ENCODE data around the gene TXLNA. TPM values are rescaled to one million over a fixed set of nuclear protein-coding genes. Genes with fewer than 3 reads are reported as not detected.
"Not testable (repeated sequence)": the region's sequence is repeated elsewhere in the genome, so short reads cannot be mapped to it uniquely, and the experiment has no call there.

The TXLNA gene
- 10 to 100 TPM; 22.9 to 24.6 TPM for total RNA-seq
- 89.8 to 182 reads per million in 2 donors for total RNA-seq

- no peaks in the 10 kb centered on the region for H3K27me3 Mint-ChIP-seq
- DNase-seq: peak; percentile 72 to 89 (median 84)
These were observed at the start of gene TXLNA for GRCh38 chr1:32179443-32180185. TXLNA (plus strand) TSS chr1:32179675; CDS start chr1:32180346, 671 bp downstream.

DNA sequence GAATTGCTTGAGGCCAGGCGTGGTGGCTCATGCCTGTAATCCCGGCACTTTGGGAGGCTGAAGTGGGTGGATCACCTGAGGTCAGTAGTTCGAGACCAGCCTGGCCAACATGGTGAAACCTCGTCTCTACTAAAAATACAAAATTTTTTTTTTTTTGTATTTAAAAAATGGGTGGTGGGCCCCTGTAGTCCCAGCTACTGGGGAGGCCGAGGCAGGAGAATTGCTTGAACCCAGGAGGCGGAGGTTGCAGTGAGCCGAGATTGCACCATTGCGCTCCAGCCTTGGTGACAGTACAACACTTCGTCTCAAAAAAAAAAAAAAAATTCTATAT lies 45.6 kb upstream of the TXLNA start:
- not testable (repeated sequence) for H3K9me3 ChIP-seq (ENCODE audit: control insufficient read depth, low read length, poor library complexity, severe bottlenecking); DNase-seq; ATAC-seq; H3K36me3 Mint-ChIP-seq (ENCODE audit: low read depth); H3K4me3 Mint-ChIP-seq; H3K27me3 Mint-ChIP-seq
- Mint-ChIP-seq H3K4me1 (peaks cover 30% of the 10 kb centered on the region), H3K27ac (peak overlapping the region; percentile 34)

More at GRCh38 chr1:32179443-32180185, at the start of gene TXLNA:
- Mint-ChIP-seq H3K4me3 (peak within 1 kb of the TSS; percentile 95), H3K36me3 (ENCODE audit: low read depth) (peaks cover 9% of the 10 kb centered on the region), H3K27ac (peak within 1 kb of the TSS; percentile 90), H3K4me1 (peaks cover 32% of the 10 kb centered on the region)
- ATAC-seq: peak; percentile 89
- no peaks in the 10 kb centered on the region for H3K9me3 ChIP-seq (ENCODE audit: control insufficient read depth, low read length, poor library complexity, severe bottlenecking)

DNA sequence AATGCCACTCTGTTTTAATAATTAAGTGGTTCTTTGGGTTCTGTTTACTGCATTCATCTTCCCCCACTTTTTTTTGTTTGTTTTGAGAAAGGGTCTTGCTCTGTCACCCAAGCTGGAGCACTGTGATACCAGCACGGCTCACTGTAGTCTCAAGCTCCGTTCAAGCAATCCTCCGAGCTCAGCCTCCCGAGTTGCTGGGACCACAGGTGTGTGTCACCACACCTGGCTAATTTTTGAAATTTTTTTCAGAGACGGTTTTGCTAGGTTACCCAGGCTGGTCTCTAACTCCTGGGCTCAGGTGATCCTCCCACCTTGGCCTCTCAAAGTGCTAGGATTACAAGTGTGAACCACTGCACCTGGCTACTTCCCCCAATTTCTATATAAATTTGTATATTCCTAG lies 42.4 kb upstream of the TXLNA start:
- H3K27ac Mint-ChIP-seq: peak overlapping the region; percentile 79
- DNase-seq (no peak), ATAC-seq (no peak)
- no peaks in the 10 kb centered on the region for H3K9me3 ChIP-seq (ENCODE audit: control insufficient read depth, low read length, poor library complexity, severe bottlenecking)
- H3K4me1 Mint-ChIP-seq: peaks cover 37% of the 10 kb centered on the region
- H3K27me3 Mint-ChIP-seq: no peaks in the 10 kb centered on the region
- H3K4me3 Mint-ChIP-seq: no peak overlapping the region
- peaks cover 2% of the 10 kb centered on the region for H3K36me3 Mint-ChIP-seq (ENCODE audit: low read depth)

DNA sequence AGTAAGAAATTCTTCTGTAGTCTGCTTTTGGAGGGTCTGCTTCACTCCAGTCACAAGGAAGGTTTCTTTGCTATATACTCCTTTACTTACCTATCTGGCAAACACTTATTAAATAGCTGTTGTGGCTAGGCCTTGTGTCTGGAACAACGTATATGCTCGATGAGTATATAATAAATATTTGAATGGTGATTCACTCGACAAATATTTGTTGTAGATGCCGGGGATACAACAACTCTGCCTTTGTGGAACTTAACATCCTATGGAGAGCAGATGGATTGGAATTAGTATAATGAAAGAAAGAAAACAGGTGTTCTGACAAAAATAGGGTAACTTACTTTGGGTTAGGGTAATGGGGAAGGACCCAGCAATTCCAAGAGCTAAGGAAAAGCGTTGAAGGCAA lies 40.5 kb upstream of the TXLNA start:
- Mint-ChIP-seq H3K4me1 (peaks cover 44% of the 10 kb centered on the region), H3K27ac (peak overlapping the region; percentile 86), H3K27me3 (no peaks in the 10 kb centered on the region), H3K4me3 (no peak overlapping the region), H3K36me3 (ENCODE audit: low read depth) (peaks cover 2% of the 10 kb centered on the region)
- DNase-seq (no peak), ATAC-seq (no peak)
- no peaks in the 10 kb centered on the region for H3K9me3 ChIP-seq (ENCODE audit: control insufficient read depth, low read length, poor library complexity, severe bottlenecking)

- Mint-ChIP-seq H3K36me3 (ENCODE audit: low read depth) (peaks cover 2% of the 10 kb centered on the region), H3K27ac (no peak overlapping the region), H3K4me1 (peaks cover 39% of the 10 kb centered on the region), H3K27me3 (no peaks in the 10 kb centered on the region), H3K4me3 (no peak overlapping the region)
- ATAC-seq (no peak), DNase-seq (no peak)
- no peaks in the 10 kb centered on the region for H3K9me3 ChIP-seq (ENCODE audit: control insufficient read depth, low read length, poor library complexity, severe bottlenecking)
These were observed 36.8 kb upstream of the TXLNA start for GRCh38 chr1:32142446-32143301.

DNA sequence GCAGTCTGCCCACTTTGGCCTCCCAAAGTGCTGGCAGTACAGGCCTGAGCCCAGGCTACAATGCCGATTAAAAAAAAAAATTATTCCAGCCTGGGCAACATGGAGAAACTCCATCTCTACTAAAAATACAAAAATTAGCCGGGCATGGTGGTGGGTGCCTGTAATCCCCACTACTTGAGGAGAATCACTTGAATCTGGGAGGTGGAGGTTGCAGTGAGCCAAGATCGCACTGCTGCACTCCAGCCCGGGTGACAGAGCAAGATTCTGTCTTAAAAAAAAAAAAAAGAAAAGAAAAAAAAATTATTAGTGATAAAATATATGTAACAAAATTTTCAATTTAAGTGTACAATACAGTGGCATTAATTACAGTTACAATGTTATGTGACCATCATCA lies 36.2 kb upstream of the TXLNA start:
- not testable (repeated sequence) for H3K9me3 ChIP-seq (ENCODE audit: control insufficient read depth, low read length, poor library complexity, severe bottlenecking); H3K27me3 Mint-ChIP-seq; H3K27ac Mint-ChIP-seq; DNase-seq; ATAC-seq; H3K36me3 Mint-ChIP-seq (ENCODE audit: low read depth); H3K4me3 Mint-ChIP-seq
- H3K4me1 Mint-ChIP-seq: peaks cover 35% of the 10 kb centered on the region

DNA sequence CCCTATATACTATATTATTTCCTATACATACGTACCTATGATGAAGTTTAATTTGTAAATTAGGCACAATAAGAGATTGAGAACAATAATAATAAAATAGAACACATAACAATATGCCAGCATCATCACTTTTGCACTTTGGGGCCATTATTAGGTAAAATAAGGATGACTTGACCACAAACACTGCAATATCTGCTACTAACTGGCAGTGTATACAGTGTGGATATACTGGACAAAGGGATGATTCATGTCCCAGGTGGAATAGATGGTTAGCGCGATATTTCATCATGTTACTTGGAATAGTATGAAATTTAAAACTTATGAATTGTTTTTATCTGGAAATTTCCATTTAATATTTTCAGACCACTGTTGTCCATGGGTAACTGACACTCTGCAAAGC lies 35.4 kb upstream of the TXLNA start:
- Mint-ChIP-seq H3K36me3 (ENCODE audit: low read depth) (peaks cover 6% of the 10 kb centered on the region), H3K27me3 (no peaks in the 10 kb centered on the region), H3K4me3 (no peak overlapping the region), H3K27ac (no peak overlapping the region), H3K4me1 (peaks cover 31% of the 10 kb centered on the region)
- DNase-seq (no peak), ATAC-seq (no peak)
- no peaks in the 10 kb centered on the region for H3K9me3 ChIP-seq (ENCODE audit: control insufficient read depth, low read length, poor library complexity, severe bottlenecking)

- ATAC-seq; H3K27me3 Mint-ChIP-seq; H3K9me3 ChIP-seq (ENCODE audit: control insufficient read depth, low read length, poor library complexity, severe bottlenecking); H3K4me3 Mint-ChIP-seq; DNase-seq; H3K27ac Mint-ChIP-seq; H3K36me3 Mint-ChIP-seq (ENCODE audit: low read depth): not testable (repeated sequence)
- peaks cover 24% of the 10 kb centered on the region for H3K4me1 Mint-ChIP-seq
These were observed 31.7 kb upstream of the TXLNA start for GRCh38 chr1:32147799-32148198.

- H3K4me1 Mint-ChIP-seq: peaks cover 19% of the 10 kb centered on the region
- peaks cover 7% of the 10 kb centered on the region for H3K36me3 Mint-ChIP-seq (ENCODE audit: low read depth)
- ATAC-seq: no peak
These were observed 28.6 kb upstream of the TXLNA start for GRCh38 chr1:32150847-32151246.

GRCh38 chr1:32151319-32151787 lies 28.1 kb upstream of the TXLNA start:
- H3K36me3 Mint-ChIP-seq (ENCODE audit: low read depth): peaks cover 7% of the 10 kb centered on the region
- ATAC-seq: no peak
- no peak overlapping the region for H3K4me3 Mint-ChIP-seq
- peaks cover 17% of the 10 kb centered on the region for H3K4me1 Mint-ChIP-seq
- no peak for DNase-seq
- no peak overlapping the region for H3K27ac Mint-ChIP-seq
- peaks cover 5% of the 10 kb centered on the region for H3K9me3 ChIP-seq (ENCODE audit: control insufficient read depth, low read length, poor library complexity, severe bottlenecking)
- no peaks in the 10 kb centered on the region for H3K27me3 Mint-ChIP-seq

More at GRCh38 chr1:32150847-32151246, 28.6 kb upstream of the TXLNA start:
- H3K9me3 ChIP-seq (ENCODE audit: control insufficient read depth, low read length, poor library complexity, severe bottlenecking): peaks cover 5% of the 10 kb centered on the region
- Mint-ChIP-seq H3K27ac (no peak overlapping the region), H3K27me3 (no peaks in the 10 kb centered on the region), H3K4me3 (no peak overlapping the region)
- no peak for DNase-seq

GRCh38 chr1:32159189-32159588 lies 20.3 kb upstream of the TXLNA start:
- peak overlapping the region; percentile 8 for H3K27ac Mint-ChIP-seq

DNA sequence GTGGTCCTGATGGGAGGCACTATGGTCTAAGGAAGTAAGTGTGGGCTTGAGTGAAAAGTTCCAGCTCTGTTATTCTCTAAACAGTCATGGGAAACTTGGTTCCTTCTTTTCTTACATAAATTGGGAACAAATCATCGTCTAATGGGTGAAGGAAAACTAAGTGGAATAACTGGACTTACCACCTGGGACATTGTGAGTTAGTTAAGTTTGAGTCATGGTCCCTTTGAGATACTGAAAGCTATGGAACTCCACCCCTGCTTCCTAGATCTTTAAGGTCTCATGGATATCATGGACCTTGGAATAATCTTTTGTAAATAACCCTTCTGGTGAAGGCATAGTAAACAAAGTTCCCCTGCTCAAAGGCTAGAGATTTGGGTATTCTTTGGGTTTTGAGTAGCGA lies 16.1 kb upstream of the TXLNA start:
- DNase-seq (no peak), ATAC-seq (no peak)
- no peak overlapping the region for H3K4me3 Mint-ChIP-seq
- peaks cover 17% of the 10 kb centered on the region for H3K36me3 Mint-ChIP-seq (ENCODE audit: low read depth)
- no peaks in the 10 kb centered on the region for H3K9me3 ChIP-seq (ENCODE audit: control insufficient read depth, low read length, poor library complexity, severe bottlenecking)
- H3K27me3 Mint-ChIP-seq: no peaks in the 10 kb centered on the region
- H3K4me1 Mint-ChIP-seq: peaks cover under 1% of the 10 kb centered on the region
- H3K27ac Mint-ChIP-seq: no peak overlapping the region

More at GRCh38 chr1:32159189-32159588, 20.3 kb upstream of the TXLNA start:
- Mint-ChIP-seq H3K4me1 (peaks cover 5% of the 10 kb centered on the region), H3K4me3 (no peak overlapping the region), H3K36me3 (ENCODE audit: low read depth) (peaks cover 13% of the 10 kb centered on the region), H3K27me3 (no peaks in the 10 kb centered on the region)
- DNase-seq (no peak), ATAC-seq (no peak)
- H3K9me3 ChIP-seq (ENCODE audit: control insufficient read depth, low read length, poor library complexity, severe bottlenecking): no peaks in the 10 kb centered on the region

- H3K4me3 Mint-ChIP-seq; ATAC-seq; DNase-seq; H3K27ac Mint-ChIP-seq; H3K27me3 Mint-ChIP-seq; H3K4me1 Mint-ChIP-seq; H3K9me3 ChIP-seq (ENCODE audit: control insufficient read depth, low read length, poor library complexity, severe bottlenecking): not testable (repeated sequence)
- peaks cover 22% of the 10 kb centered on the region for H3K36me3 Mint-ChIP-seq (ENCODE audit: low read depth)
These were observed 13.8 kb upstream of the TXLNA start for GRCh38 chr1:32165633-32166032.

Data from T-helper 17 cell (primary cell).